Central memory CD8-positive, alpha-beta T cell (primary cell): ENCODE results near the gene CCDC196.
"Not testable (repeated sequence)": the region's sequence is repeated elsewhere in the genome, so short reads cannot be mapped to it uniquely, and the experiment has no call there.

ENCODE experiments used
- ATAC-seq: fragments of 150-1000 bp; cut with Tn5 transposase; replicated peaks from 2 replicates; pipeline ENCODE4 v1.10.0; 2022; ENCODE audit warnings: mild to moderate bottlenecking, moderate FRiP score, moderate number of reproducible peaks; ENCODE audit not compliant: poor library complexity, severe bottlenecking; ENCODE audit errors: extremely low read depth
- DNase-seq, 2 donors: peaks; one replicate each; pipeline ENCODE4 v3.0.0; 2021; ENCODE audit warnings: low spot score in 2 of 2
- H3K27ac Mint-ChIP-seq: one replicate; pipeline ENCODE4 v1.8.0; 2022; ENCODE audit warnings: low read depth, mild to moderate bottlenecking, moderate library complexity, mixed read lengths
- H3K27me3 Mint-ChIP-seq: one replicate; pipeline ENCODE4 v1.8.0; 2022; ENCODE audit warnings: mixed read lengths
- H3K36me3 Mint-ChIP-seq: one replicate; pipeline ENCODE4 v1.8.0; 2022; ENCODE audit warnings: mild to moderate bottlenecking, moderate library complexity, mixed read lengths; ENCODE audit not compliant: insufficient read depth
- H3K4me1 Mint-ChIP-seq: one replicate; pipeline ENCODE4 v1.8.0; 2022; ENCODE audit warnings: mixed read lengths
- H3K4me3 Mint-ChIP-seq: one replicate; pipeline ENCODE4 v1.8.0; 2022; ENCODE audit warnings: mild to moderate bottlenecking, moderate library complexity, mixed read lengths
- H3K9me3 Mint-ChIP-seq: one replicate; pipeline ENCODE4 v1.8.0; 2022; ENCODE audit warnings: mixed read lengths

CCDC196 gene

GRCh38 chr14:66541627-66542026 is 55.5 kb downstream of the CCDC196 start:
- Mint-ChIP-seq H3K9me3 (no peaks in the 10 kb centered on the region), H3K4me1 (no peaks in the 10 kb centered on the region), H3K4me3 (no peak overlapping the region), H3K36me3 (no peaks in the 10 kb centered on the region), H3K27ac (no peak overlapping the region), H3K27me3 (no peaks in the 10 kb centered on the region)
- ATAC-seq (no peak), DNase-seq (no peak)

GRCh38 chr14:66543996-66544395 is 57.8 kb downstream of the CCDC196 start:
- DNase-seq (no peak), ATAC-seq (no peak)
- no peaks in the 10 kb centered on the region for H3K9me3 Mint-ChIP-seq
- no peaks in the 10 kb centered on the region for H3K4me1 Mint-ChIP-seq
- no peak overlapping the region for H3K4me3 Mint-ChIP-seq
- H3K27ac Mint-ChIP-seq: no peak overlapping the region
- H3K36me3 Mint-ChIP-seq: no peaks in the 10 kb centered on the region
- no peaks in the 10 kb centered on the region for H3K27me3 Mint-ChIP-seq

- H3K4me3 Mint-ChIP-seq, H3K36me3 Mint-ChIP-seq, H3K27me3 Mint-ChIP-seq, H3K27ac Mint-ChIP-seq, ATAC-seq, DNase-seq, H3K4me1 Mint-ChIP-seq, H3K9me3 Mint-ChIP-seq: not testable (repeated sequence)
These were observed 59.0 kb downstream of the CCDC196 start for GRCh38 chr14:66545191-66545590.

- DNase-seq, H3K4me1 Mint-ChIP-seq, H3K27ac Mint-ChIP-seq, H3K4me3 Mint-ChIP-seq, H3K27me3 Mint-ChIP-seq, H3K36me3 Mint-ChIP-seq, ATAC-seq, H3K9me3 Mint-ChIP-seq: not testable (repeated sequence)
These were observed 59.6 kb downstream of the CCDC196 start for GRCh38 chr14:66545751-66546150.
